ENCODE data around the gene TIMM8A.

Gene TIMM8A

GRCh38 chrX:101385795-101386541, 37.4 kb upstream of the TIMM8A start, which contains the start of gene BTK:
Gene BTK, minus strand, starts transcription at chrX:101386191. Its CDS starts 10,907 bp downstream, at chrX:101375284.
- H3K4me1 ChIP-seq (ENCODE audit: insufficient read depth, low read length, poor library complexity, severe bottlenecking): no peaks in the 10 kb centered on the region
- H3K4me2 ChIP-seq (ENCODE audit: low read depth, low read length, poor library complexity, severe bottlenecking): no peak within 1 kb of the TSS
- TF ChIP-seq EZH2phosphoT487 (IDR thresholded peaks at IDR 0.05; ENCODE audit: borderline replicate concordance): no peak
- TF ChIP-seq CTCF (conservative IDR thresholded peaks at IDR 0.05; ENCODE audit: low read length): no peak
- H3K9me3 ChIP-seq (ENCODE audit: insufficient read depth, low read depth, low read length): no peaks in the 10 kb centered on the region
- H3K9me2 ChIP-seq (replicated peaks; ENCODE audit: low read depth, low read length): no peaks in the 10 kb centered on the region
- H4K20me1 ChIP-seq (ENCODE audit: insufficient read depth, low read length, poor library complexity, severe bottlenecking): no peaks in the 10 kb centered on the region
- H3F3A ChIP-seq (ENCODE audit: low read depth): no peaks in the 10 kb centered on the region
- H3K36me3 ChIP-seq (ENCODE audit: insufficient read depth, low read length): no peaks in the 10 kb centered on the region
- no peak within 1 kb of the TSS for H3K9ac ChIP-seq (ENCODE audit: low read depth, low read length, poor library complexity, severe bottlenecking)
- no peak within 1 kb of the TSS for H2AFZ ChIP-seq (ENCODE audit: low read length)
- H3K4me3 ChIP-seq (ENCODE audit: low read length, poor library complexity, severe bottlenecking): no peak within 1 kb of the TSS
- H3K27me3 ChIP-seq (ENCODE audit: insufficient read depth, low read length, poor library complexity, severe bottlenecking): peaks cover 2% of the 10 kb centered on the region
- H3K79me2 ChIP-seq (ENCODE audit: insufficient read depth, low read length): peaks cover 2% of the 10 kb centered on the region

- H3K4me2 ChIP-seq (ENCODE audit: low read depth, low read length, poor library complexity, severe bottlenecking): no peak overlapping the region
Measured at GRCh38 chrX:101385026-101385684, 36.6 kb upstream of the TIMM8A start.

GRCh38 chrX:101383679-101384205, 35.2 kb upstream of the TIMM8A start:
- no peak overlapping the region for H3K4me3 ChIP-seq (ENCODE audit: low read length, poor library complexity, severe bottlenecking)
- no peaks in the 10 kb centered on the region for H3K4me1 ChIP-seq (ENCODE audit: insufficient read depth, low read length, poor library complexity, severe bottlenecking)
- H3K79me2 ChIP-seq (ENCODE audit: insufficient read depth, low read length): no peaks in the 10 kb centered on the region
- no peaks in the 10 kb centered on the region for H3F3A ChIP-seq (ENCODE audit: low read depth)
- H3K4me2 ChIP-seq (ENCODE audit: low read depth, low read length, poor library complexity, severe bottlenecking): no peak overlapping the region
- no peaks in the 10 kb centered on the region for H3K27me3 ChIP-seq (ENCODE audit: insufficient read depth, low read length, poor library complexity, severe bottlenecking)
- TF ChIP-seq CTCF (conservative IDR thresholded peaks at IDR 0.05; ENCODE audit: low read length) (no peak), EZH2phosphoT487 (IDR thresholded peaks at IDR 0.05; ENCODE audit: borderline replicate concordance) (no peak)
- no peaks in the 10 kb centered on the region for H3K36me3 ChIP-seq (ENCODE audit: insufficient read depth, low read length)
- no peaks in the 10 kb centered on the region for H3K9me3 ChIP-seq (ENCODE audit: insufficient read depth, low read depth, low read length)
- no peak overlapping the region for H2AFZ ChIP-seq (ENCODE audit: low read length)
- no peaks in the 10 kb centered on the region for H3K9me2 ChIP-seq (replicated peaks; ENCODE audit: low read depth, low read length)
- no peak overlapping the region for H3K9ac ChIP-seq (ENCODE audit: low read depth, low read length, poor library complexity, severe bottlenecking)
- no peaks in the 10 kb centered on the region for H4K20me1 ChIP-seq (ENCODE audit: insufficient read depth, low read length, poor library complexity, severe bottlenecking)

More at GRCh38 chrX:101385026-101385684, 36.6 kb upstream of the TIMM8A start:
- Histone ChIP-seq H3K9ac (ENCODE audit: low read depth, low read length, poor library complexity, severe bottlenecking) (no peak overlapping the region), H3K4me1 (ENCODE audit: insufficient read depth, low read length, poor library complexity, severe bottlenecking) (no peaks in the 10 kb centered on the region), H3K79me2 (ENCODE audit: insufficient read depth, low read length) (no peaks in the 10 kb centered on the region), H4K20me1 (ENCODE audit: insufficient read depth, low read length, poor library complexity, severe bottlenecking) (no peaks in the 10 kb centered on the region), H3K9me3 (ENCODE audit: insufficient read depth, low read depth, low read length) (no peaks in the 10 kb centered on the region), H3K27me3 (ENCODE audit: insufficient read depth, low read length, poor library complexity, severe bottlenecking) (no peaks in the 10 kb centered on the region), H3K4me3 (ENCODE audit: low read length, poor library complexity, severe bottlenecking) (no peak overlapping the region), H3K36me3 (ENCODE audit: insufficient read depth, low read length) (no peaks in the 10 kb centered on the region), H3K9me2 (replicated peaks; ENCODE audit: low read depth, low read length) (no peaks in the 10 kb centered on the region), H3F3A (ENCODE audit: low read depth) (no peaks in the 10 kb centered on the region), H2AFZ (ENCODE audit: low read length) (no peak overlapping the region)
- TF ChIP-seq EZH2phosphoT487 (IDR thresholded peaks at IDR 0.05; ENCODE audit: borderline replicate concordance) (no peak), CTCF (conservative IDR thresholded peaks at IDR 0.05; ENCODE audit: low read length) (no peak)
